HG03103 (cell line): ENCODE data around the gene PAX3.

Experiments
- ATAC-seq: cut with Tn5 transposase; IDR thresholded peaks from one replicate; pipeline ENCODE4 v1.9.1; 2021; ENCODE audit warnings: low read depth; ENCODE audit not compliant: unreplicated experiment

The PAX3 gene

DNA sequence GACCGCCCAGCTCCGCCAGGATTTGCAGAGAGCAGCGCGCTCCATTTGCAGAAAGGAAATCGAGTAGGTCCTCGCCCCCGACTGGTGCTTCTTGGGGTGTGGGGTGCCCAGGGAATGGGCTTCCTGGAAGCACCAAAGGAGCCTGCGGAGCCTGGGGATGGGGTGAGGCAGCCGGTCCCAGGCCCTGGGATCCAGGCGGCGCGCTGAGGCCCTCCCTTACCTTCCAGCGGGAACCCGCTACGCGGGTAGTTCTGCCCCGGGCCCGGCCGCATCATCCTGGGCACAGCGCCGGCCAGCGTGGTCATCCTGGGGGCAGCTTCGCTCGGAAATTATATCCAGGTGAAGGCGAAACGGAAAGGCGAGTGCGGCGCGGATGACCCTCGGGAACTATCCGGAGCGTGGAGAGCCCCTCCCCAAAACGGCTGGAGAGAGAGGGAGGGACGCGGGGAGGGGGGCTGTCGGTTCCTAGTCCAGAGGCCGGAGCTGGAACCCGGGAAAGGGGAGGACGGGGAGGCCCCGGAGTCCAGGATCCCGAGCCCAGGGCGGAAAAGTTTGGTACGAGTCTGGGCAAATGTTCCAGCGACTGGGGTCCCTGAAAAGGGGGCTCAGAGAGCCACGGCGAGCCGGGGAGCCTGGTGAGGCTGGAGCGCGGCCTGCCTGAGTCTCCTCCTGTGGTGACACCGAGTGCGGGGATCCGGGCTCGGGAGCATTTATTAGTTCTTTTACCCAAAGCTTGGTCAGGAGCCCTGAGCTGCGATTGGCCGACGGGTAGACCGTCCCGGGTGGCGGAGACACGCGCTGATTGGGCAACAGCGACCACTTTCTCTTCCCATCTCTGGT, at the start of gene PAX3:
Gene PAX3 (minus strand): TSS at position 688 of the 840 bp plus-strand sequence. CDS start 383 bp downstream, at position 305.
- no peak for ATAC-seq

DNA sequence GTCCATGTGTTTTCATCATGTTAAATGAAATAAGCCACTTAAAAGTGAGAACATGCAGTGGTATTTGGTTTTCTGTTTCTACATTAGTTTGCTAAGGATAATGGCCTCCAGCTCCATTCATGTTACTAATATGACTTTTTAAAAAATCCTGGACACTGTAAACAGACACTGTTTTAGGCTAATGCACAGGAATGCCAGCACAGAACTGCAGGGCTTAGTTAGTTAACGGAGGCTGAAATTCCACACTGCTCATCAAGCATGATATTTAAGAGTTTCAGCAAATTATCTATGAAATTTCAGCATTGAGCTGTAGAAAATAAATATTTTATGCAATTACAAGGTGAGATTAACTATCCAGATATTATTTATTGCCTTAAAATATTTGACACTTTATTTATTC, 42.5 kb upstream of the PAX3 start:
- no peak for ATAC-seq

DNA sequence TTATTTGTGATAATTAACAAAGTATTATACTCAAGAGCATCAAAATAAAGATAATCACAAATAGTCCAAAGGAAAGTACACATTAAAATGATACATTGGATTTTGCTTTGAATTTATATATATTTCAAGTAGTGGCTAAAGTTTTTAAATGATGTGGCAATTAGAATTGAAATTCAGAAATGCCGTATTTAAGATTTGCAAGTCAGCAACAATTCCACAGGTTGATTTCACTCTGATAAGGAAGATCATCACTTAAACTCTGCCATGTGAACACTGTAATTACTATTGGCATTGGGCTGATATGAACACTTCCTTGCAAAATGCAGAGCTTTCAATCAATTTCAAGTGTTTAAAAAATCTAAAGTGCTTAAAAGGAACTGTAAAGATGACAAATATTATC, 39.6 kb upstream of the PAX3 start:
- ATAC-seq = no peak

DNA sequence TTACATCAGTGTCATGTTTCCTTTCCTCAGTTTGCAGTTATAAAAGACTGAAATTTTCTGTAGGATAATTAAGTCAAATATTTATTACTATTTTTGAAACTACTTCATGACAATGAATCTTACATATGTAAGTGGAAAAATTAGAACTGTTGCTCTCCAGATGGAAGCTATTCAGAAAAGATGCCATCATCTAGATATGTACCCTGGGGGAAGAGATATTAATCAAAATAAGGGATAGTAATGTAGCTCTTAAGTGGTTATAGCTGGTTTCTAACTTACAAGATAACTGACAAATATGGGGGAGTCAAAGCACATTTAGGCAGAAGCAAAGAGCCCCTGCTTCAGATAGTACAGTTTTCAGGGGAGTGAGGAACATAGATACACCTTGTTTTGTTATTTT, 38.1 kb upstream of the PAX3 start:
- no peak for ATAC-seq

DNA sequence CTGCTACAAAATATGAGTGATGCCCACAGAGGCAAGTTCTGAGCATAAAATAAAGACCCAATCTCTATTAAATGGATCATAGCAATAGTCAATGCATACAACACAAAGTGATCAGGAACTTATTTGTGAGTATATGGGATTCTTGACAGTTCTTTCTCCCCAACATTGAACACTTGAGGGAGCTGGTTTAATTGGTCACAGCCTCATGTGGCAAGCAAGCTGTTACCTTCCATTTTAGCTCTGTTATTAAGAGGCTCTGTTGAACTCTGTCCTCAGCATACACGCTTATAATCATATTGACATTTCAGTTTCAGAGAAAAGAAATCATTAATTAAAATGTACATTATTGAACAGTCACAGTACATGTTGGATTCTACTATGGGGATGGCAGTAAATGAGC, 37.6 kb upstream of the PAX3 start:
- ATAC-seq = no peak

DNA sequence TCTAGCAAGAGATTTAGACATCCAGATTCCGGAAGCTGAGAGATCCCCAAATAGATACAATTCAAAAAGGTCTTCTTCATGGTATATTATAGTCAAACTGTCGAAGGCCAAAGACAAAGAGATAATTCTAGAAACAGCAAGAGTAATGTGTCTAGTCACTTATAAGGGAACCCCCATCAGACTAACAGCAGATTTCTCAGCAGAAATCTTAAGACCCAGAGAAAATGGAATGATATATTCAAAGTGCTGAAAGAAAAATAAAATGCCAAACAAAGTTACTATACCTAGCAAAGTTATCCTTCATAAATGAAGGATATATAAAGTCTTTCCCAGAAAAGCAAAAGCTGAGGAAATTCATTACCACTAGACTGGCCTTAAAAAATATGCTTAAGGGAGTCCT, 36.1 kb upstream of the PAX3 start:
- no peak for ATAC-seq

DNA sequence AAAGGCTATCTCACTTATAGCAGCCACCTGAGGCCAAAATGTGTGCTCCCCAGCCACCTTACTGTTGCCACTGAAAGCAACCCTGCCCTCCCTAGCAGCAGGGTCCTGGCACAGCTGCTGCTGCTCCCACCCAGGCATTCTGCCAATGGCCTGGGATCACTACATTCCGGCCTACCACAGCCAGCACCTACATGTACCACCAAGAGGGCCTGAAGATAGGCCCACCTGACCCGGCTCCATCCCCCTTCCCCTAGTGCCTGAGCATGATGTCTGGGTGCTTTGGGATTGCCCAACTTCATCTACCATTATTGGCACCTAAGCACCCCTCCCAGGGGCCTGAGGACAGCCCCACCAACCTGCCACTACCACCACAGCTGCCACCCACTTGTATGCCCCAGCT, 34.6 kb upstream of the PAX3 start:
- no peak for ATAC-seq

DNA sequence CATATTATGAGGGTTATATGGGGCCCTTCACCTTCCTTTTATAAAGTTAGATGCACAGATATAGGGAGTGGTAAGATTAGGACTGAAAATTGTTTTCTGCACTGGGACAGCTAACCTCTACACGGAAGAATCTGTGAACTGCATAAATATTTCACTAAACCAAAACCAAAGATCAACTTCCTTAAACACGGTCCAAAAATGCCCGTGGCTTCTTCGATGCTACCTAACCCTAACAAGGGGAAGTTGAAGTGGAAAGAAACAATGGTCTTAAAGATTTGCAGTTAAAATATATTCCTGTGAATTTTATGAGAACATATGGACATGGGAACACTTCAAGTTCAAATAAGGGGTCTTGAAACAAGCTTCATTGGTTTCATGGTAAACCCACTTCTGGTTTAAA, 33.3 kb upstream of the PAX3 start:
- ATAC-seq = no peak

DNA sequence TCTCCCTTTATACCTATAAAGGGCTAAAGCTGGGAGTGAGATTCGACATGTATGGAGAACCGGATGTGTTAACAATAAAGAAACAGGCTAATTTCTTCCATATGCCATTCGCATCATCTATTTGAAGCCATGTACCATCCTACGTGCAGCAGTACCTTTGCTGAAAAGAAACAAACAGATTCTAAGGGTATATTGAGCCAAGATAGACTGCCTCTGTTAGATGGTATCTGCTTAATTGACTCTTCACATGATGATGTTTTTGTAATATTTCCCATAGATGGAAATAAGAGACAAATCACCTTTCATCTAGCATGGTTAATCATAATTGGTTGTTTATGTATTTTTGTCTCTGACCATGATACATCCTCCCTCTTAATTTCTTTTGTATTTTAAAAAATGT, 32.1 kb upstream of the PAX3 start:
- ATAC-seq = no peak

DNA sequence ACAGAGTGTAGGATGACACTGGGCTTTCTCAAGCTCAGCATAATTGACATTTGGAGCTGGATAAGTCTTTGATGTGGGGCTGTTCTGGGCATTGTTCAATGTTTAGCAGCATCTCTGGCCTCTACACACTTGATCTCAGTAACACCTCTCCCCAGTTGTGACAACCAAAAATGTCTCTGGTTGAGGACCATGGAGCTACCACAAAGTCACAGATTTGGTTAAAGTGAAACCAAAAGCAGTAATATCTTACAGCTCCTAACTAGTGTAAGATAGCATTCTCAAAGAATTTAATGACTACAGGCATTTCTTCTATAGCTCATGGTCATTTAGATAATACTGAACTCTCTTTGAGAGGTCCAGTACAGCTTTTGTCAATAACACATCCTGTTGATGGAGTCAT, 23.4 kb upstream of the PAX3 start:
- ATAC-seq = no peak

DNA sequence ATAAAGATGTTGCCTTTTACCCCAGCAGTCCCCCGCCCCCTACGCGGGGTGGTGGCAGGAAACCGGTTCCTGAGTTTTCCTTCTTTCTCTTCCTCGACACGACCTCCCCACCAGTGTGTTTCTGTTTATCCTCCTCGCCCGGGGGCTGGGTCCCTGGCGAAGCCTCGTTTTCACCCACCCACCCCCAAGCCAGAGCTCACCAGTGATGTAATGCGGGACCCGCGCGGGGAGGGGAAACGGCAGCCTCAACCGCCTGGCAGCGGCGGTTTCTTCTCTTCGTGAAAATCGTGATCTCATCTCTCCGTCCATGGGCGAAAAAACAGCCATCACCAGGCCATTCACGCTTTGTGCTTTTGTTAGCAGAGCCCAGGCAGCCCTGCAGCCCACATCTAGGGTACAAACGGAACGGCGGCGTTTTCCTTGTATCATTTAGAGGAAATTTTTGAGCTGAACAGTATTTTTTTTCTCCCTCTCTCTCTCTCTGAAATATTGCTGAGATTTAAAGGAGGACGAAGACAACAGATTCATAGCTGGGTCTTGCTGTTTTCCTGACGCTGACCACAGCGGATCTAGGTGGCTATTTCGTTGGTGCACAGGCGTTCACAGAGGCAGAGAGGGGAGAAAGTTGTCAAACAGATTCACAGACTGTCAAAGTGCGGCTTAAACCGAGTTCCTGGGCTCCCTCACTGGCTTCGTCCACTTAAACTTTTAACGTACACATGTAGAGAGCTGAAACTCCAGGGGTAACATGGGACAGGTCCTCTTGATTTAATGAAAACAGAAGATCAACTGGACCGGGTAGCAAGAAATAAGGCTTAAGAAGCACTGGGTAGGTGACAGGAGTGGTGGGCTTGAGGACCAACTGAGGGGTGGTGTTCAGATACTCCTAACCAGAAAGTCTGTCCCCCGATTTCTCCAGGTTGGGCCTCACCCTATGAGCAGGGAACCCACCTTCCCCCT, 21.9 kb upstream of the PAX3 start:
- ATAC-seq = no peak

DNA sequence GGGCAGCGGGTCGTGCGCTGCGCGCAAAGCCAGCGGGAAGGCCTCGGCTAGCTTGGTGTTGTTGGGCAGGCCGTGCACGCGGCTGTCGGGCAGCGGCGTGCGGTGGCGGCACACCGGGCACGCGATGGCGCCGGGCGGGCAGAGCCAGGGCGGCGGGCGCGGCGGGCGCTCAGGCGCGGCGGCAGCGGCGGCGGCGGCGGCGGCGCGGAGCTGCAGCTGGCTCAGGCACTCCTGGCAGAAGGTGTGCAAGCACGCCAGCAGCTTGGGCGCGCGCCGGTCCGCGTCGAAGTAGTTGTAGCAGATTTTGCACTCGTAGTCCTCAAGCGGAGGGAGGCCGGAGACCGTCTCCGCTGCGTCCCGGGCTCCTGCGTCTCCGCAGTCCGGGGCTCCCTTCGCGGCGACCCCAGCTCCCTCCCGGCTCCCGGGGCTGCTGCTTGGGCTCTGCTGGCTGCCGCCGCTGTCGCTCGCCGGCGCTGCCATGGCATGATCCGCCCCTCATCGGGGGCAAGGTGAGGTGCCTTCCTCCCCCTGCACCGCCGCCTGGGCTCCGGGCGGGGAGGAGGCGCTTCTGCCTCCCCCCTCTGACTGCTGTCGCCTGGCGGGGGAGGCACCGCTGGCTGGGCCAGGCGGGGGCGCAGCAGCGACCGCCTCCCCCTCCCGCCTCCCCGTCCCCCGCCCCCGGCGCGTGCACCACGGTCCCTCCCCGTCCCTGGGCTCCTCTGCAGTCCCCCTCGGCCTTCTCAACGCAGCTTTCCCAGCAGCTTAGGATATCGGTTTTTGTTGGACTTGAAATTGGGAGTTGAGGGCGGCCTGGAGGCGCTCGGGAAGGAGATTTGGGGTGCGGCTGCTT, 21.0 kb upstream of the PAX3 start:
- ATAC-seq = peak; percentile 36

DNA sequence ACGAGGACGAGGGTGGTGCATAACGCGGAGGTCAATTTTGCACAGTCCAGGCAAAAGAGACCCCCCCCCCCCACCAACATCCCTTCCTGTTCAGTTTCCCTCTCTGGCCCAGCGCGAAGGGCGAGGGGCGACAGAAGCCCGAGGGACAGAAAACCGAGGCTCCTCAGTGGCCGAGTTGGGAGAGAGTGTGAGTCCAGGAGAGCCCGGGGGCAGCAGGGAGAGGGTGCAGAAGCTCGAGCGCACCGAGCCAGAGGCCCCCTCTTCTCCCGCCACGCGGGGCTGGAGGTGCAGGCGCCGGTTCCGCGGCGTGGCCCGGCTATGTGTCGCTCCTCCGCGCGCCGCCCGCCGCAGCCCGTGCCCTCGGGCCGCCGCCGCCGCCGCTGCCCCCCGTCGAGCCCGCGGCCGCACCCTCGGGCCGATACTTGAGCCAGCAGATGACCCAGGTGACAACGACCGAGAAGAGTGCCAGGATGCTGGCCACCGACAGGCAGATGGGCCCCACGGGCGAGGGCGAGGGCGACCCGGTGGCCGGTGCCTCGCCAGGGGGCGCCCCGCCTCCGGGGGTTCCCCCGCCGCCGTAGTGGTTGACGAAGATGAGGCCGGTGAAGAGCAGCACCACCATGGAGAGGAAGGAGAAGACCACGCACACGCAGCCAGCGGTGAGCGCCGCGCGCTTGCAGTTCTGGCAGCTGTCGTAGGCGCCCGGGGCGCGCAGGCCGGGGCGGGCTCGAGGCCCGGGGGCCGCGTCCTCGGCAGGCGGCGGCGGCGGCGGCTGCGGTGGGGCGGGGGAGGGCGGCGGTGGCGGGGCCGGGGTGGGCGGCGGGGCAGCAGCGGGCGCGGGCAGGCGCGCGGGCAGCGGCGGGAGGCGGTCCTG, 20.2 kb upstream of the PAX3 start:
- peak; percentile 40 for ATAC-seq

DNA sequence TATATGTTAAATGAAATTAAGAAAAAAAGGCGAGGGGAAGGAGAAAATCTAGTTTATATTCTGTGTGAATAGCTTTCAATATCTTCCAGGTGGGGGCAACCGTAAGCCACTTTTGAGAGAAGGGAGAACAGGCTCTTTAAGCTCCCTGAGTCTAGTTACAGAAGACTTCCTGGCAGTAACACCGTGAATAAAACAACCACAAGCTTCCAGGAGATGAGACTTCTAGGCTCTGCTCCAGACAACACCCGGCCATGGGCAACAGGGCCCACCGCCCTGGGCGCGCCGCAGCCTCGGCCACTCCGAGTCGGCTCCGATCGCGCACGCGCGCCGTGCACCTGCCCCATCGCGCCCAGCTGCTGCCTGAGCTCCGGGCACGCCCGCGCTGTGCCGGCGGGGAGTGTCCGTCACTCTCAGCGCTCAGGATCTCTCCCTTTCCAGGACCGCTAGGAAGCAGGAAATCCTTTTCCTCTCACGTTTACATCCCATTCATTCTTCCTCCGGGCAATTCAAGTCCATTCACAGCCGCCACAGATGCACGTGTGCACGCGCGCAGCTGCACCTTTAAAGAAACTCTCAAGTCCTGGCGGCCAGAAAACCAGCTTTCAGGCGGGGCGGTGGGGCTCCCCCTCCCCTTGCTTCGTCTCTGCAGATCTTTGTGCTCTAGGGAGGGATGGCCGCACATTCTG, 19.4 kb upstream of the PAX3 start:
- ATAC-seq = peak; percentile 42

DNA sequence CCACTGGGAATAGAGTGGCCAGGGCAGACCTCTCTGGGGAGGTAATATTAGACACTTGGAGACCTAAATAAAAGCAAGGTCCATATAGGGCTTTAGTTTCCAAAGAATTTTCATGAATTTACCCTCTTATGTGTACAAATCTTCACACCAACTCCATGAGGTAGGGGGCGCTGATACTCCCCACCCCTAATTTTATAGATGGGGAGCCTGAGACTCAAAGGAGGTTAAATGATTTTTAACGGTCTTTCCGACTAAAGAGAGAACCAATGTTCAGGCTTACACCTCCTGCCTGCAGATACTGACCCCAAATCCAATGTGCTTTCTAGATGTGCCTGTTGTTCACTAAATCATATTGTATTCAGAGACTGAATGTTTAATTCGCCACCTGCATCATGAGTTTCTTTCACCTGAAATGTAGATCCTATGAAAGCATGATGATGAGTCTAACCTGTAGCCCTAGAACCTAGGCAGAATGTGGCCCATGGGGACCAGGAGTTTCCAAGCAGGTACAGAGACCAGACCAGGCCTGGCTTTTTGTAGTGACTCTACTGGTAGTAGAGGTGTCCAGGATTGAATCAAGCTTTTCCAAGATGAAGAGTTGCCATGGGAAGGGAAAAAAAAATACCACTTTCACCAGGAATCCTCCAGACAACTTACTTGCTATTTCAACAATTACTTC, 16.8 kb upstream of the PAX3 start:
- no peak for ATAC-seq

DNA sequence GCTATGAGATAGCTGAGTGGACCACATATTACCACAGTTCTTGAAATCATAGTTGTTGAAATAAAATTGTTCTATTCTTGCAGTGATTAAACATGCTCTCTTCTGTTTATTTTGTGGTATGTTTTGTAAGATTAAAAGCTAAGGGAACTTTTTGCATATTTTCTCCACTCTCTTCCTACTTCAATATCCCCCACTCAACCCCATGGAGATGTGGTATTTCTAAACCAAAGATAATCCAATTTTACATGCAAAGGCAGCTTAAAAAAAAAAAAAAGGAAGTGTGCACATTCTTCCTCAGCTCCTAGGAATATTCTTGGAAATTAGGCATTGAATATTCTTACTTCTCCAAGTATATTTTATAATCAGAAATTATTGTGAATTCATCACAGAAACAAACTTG, 15.0 kb upstream of the PAX3 start:
- ATAC-seq = no peak

DNA sequence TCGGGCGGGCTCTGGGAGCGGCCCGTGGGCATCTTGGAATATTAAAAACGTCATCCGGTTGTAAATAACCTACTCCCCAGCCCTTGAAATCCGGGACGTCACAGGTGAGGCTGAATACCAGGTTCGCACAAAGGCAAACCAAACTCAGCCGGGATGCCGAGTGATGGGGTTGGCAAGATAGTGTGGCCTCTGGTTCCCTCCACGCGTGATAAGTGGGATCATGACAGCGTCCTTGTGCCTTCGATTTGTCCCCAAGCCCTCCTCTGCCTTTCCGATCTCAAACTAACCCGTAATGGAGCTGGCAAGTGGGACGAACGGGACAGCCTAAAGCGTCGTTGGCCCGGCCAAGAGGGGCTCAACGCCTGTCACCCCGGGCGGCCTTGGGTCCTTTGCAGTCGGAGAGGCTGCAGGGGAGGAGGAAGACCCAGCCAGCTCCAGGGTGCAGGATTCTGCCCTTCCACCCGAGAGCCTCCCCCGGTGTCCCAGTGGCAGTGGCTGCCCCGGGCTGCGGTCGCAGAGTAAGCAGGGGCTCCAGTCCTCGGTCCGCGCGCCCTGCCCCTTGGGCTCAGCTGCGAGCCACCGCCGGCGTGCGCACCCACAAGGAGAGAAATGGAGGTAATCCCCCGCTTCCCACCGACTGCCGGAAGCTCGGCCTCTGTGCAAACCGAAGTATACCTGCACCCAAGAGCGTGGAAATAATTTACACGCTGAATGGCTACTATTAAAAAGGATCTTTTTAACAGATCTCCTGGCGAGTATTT, 13.4 kb upstream of the PAX3 start:
- no peak for ATAC-seq
